ENCODE results near the gene ANKRD36C.
"Not testable (repeated sequence)": the region's sequence is repeated elsewhere in the genome, so short reads cannot be mapped to it uniquely, and the experiment has no call there.

ANKRD36C gene

GRCh38 chr2:95824218-95824617, 167.4 kb downstream of the ANKRD36C start:
- DNase-seq; H3K4me2 ChIP-seq (ENCODE audit: low read length); H2AFZ ChIP-seq (ENCODE audit: insufficient read depth, low read length, poor library complexity); H4K8ac ChIP-seq (ENCODE audit: low read depth, low read length); H3K14ac ChIP-seq (ENCODE audit: low read length); H3K27me3 ChIP-seq (ENCODE audit: insufficient read depth, low read length); H2AK5ac ChIP-seq (ENCODE audit: low read length); H3K23ac ChIP-seq (ENCODE audit: low read length); H3K79me1 ChIP-seq (ENCODE audit: low read length); H3K36me3 ChIP-seq (ENCODE audit: control insufficient read depth in 1 of 2, insufficient read depth in 2 of 2, low read length in 2 of 2); H3K79me2 ChIP-seq (ENCODE audit: control insufficient read depth, insufficient read depth, low read length, poor library complexity); H3K4me3 ChIP-seq (ENCODE audit: low read depth, low read length); H3K9ac ChIP-seq (ENCODE audit: low read length); H2BK12ac ChIP-seq (ENCODE audit: low read length); H3K4me1 ChIP-seq (ENCODE audit: control insufficient read depth in 1 of 2, insufficient read depth in 2 of 2, low read length in 2 of 2); H2BK5ac ChIP-seq (ENCODE audit: low read depth, low read length, poor library complexity); H3K27ac ChIP-seq (ENCODE audit: low read depth, low read length); H4K91ac ChIP-seq (ENCODE audit: low read depth, low read length); H2BK120ac ChIP-seq (ENCODE audit: insufficient read depth, low read length, poor library complexity); H4K12ac ChIP-seq (ENCODE audit: low read depth, low read length); H3K18ac ChIP-seq (ENCODE audit: low read length); H3K4ac ChIP-seq (ENCODE audit: low read depth, low read length): not testable (repeated sequence)
- peaks cover 14% of the 10 kb centered on the region for H3K9me3 ChIP-seq (ENCODE audit: insufficient read depth, low read depth, low read length)
- no CpG with 5 or more reads among the region's 3 CpGs for WGBS (ENCODE audit: extremely low coverage, insufficient coverage, insufficient read length)

DNA sequence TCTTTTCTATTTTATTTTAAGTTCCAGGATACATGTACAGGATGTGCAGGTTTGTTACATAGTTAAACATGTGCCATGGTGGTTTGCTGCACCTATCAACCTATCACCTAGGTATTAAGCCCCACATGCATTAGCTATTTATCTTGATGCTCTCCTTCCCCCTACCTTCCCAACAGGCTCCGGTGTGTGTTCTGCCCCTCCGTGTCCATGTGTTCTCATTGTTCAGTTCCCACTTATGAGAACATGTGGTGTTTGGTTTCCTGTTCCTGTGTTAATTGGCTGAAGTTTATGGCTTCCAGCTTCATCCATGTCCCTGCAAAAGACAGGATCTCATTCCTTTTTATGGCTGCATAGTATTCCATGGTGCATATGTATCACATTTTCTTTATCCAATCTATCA, 174.1 kb downstream of the ANKRD36C start:
- not testable (repeated sequence) for H3K27ac ChIP-seq (ENCODE audit: low read depth, low read length); H3K4me3 ChIP-seq (ENCODE audit: low read depth, low read length); H2BK120ac ChIP-seq (ENCODE audit: insufficient read depth, low read length, poor library complexity); H4K8ac ChIP-seq (ENCODE audit: low read depth, low read length); H3K4ac ChIP-seq (ENCODE audit: low read depth, low read length); H2BK12ac ChIP-seq (ENCODE audit: low read length); H3K36me3 ChIP-seq (ENCODE audit: control insufficient read depth in 1 of 2, insufficient read depth in 2 of 2, low read length in 2 of 2); H3K9ac ChIP-seq (ENCODE audit: low read length); H4K91ac ChIP-seq (ENCODE audit: low read depth, low read length); H3K79me1 ChIP-seq (ENCODE audit: low read length); H3K79me2 ChIP-seq (ENCODE audit: control insufficient read depth, insufficient read depth, low read length, poor library complexity); H3K23ac ChIP-seq (ENCODE audit: low read length); H2AK5ac ChIP-seq (ENCODE audit: low read length); H4K12ac ChIP-seq (ENCODE audit: low read depth, low read length); H3K4me2 ChIP-seq (ENCODE audit: low read length); H3K14ac ChIP-seq (ENCODE audit: low read length); H2BK5ac ChIP-seq (ENCODE audit: low read depth, low read length, poor library complexity); H3K4me1 ChIP-seq (ENCODE audit: control insufficient read depth in 1 of 2, insufficient read depth in 2 of 2, low read length in 2 of 2); DNase-seq; H3K18ac ChIP-seq (ENCODE audit: low read length); H3K27me3 ChIP-seq (ENCODE audit: insufficient read depth, low read length); H3K9me3 ChIP-seq (ENCODE audit: insufficient read depth, low read depth, low read length); H2AFZ ChIP-seq (ENCODE audit: insufficient read depth, low read length, poor library complexity)
- WGBS (ENCODE audit: extremely low coverage, insufficient coverage, insufficient read length), result no CpG with 5 or more reads among the region's 2 CpGs

DNA sequence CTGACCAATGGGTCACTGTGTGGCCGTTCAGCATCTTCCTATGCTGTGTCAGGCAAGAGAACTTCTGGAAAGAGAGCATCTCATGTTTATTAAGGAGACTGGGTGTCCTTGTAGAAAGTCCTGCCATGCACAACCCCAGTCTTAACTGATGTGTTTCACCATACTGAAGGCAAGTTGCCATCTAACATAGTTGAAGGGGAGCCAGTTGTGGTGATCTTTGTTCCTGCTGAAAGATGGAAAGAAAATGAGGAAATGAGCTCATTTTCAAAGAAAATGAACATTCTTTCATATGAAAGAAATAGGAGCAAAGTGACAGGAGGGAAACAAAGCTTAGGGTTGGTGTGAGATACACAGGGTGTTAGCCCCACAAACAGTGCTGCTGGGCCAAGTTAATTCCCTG, 178.3 kb downstream of the ANKRD36C start:
- not testable (repeated sequence) for H3K79me1 ChIP-seq (ENCODE audit: low read length); H3K4me3 ChIP-seq (ENCODE audit: low read depth, low read length); H4K91ac ChIP-seq (ENCODE audit: low read depth, low read length); H3K36me3 ChIP-seq (ENCODE audit: control insufficient read depth in 1 of 2, insufficient read depth in 2 of 2, low read length in 2 of 2); H3K9me3 ChIP-seq (ENCODE audit: insufficient read depth, low read depth, low read length); H3K27ac ChIP-seq (ENCODE audit: low read depth, low read length); H3K27me3 ChIP-seq (ENCODE audit: insufficient read depth, low read length); DNase-seq; H2BK12ac ChIP-seq (ENCODE audit: low read length); H3K9ac ChIP-seq (ENCODE audit: low read length); H3K18ac ChIP-seq (ENCODE audit: low read length); H3K4me1 ChIP-seq (ENCODE audit: control insufficient read depth in 1 of 2, insufficient read depth in 2 of 2, low read length in 2 of 2); H3K79me2 ChIP-seq (ENCODE audit: control insufficient read depth, insufficient read depth, low read length, poor library complexity); H4K12ac ChIP-seq (ENCODE audit: low read depth, low read length); H4K8ac ChIP-seq (ENCODE audit: low read depth, low read length); H3K4me2 ChIP-seq (ENCODE audit: low read length); H2BK120ac ChIP-seq (ENCODE audit: insufficient read depth, low read length, poor library complexity); H3K14ac ChIP-seq (ENCODE audit: low read length); H3K4ac ChIP-seq (ENCODE audit: low read depth, low read length); H2AK5ac ChIP-seq (ENCODE audit: low read length); H2BK5ac ChIP-seq (ENCODE audit: low read depth, low read length, poor library complexity); H2AFZ ChIP-seq (ENCODE audit: insufficient read depth, low read length, poor library complexity); H3K23ac ChIP-seq (ENCODE audit: low read length)
- no CpG with 5 or more reads among the region's 1 CpG for WGBS (ENCODE audit: extremely low coverage, insufficient coverage, insufficient read length)

DNA sequence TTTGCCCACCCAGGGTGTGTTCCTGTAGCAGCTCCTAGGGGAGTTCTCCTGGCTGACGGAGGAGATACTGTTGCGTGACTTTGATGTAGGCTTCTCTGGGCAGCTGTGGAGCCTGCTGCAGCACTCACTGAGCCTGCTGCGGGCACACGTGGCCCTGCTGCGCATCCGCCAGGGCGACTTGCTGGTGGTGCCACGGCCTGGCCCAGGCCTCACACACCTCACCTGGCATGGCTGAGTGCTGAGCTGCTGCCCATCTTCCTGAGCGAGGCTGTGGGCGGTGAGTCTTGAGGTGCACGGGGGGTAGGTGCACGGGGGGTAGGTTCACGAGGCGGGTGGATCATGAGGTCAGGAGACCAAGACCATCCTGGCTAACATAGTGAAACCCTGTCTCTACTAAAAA, 191.7 kb downstream of the ANKRD36C start:
- H3K4me1 ChIP-seq (ENCODE audit: control insufficient read depth in 1 of 2, insufficient read depth in 2 of 2, low read length in 2 of 2), result no peaks in the 10 kb centered on the region
- H3K27ac ChIP-seq (ENCODE audit: low read depth, low read length), result no peak overlapping the region
- no peaks in the 10 kb centered on the region for H3K27me3 ChIP-seq (ENCODE audit: insufficient read depth, low read length)
- H3K18ac ChIP-seq (ENCODE audit: low read length), result no peak overlapping the region
- no peak overlapping the region for H4K12ac ChIP-seq (ENCODE audit: low read depth, low read length)
- H3K23ac ChIP-seq (ENCODE audit: low read length), result no peak overlapping the region
- H3K4me2 ChIP-seq (ENCODE audit: low read length), result no peak overlapping the region
- no peak overlapping the region for H3K9ac ChIP-seq (ENCODE audit: low read length)
- no peaks in the 10 kb centered on the region for H3K79me1 ChIP-seq (ENCODE audit: low read length)
- no peak overlapping the region for H4K8ac ChIP-seq (ENCODE audit: low read depth, low read length)
- DNase-seq, result no peak
- no peak overlapping the region for H2BK120ac ChIP-seq (ENCODE audit: insufficient read depth, low read length, poor library complexity)
- no peaks in the 10 kb centered on the region for H3K36me3 ChIP-seq (ENCODE audit: control insufficient read depth in 1 of 2, insufficient read depth in 2 of 2, low read length in 2 of 2)
- no CpG with 5 or more reads among the region's 14 CpGs for WGBS (ENCODE audit: extremely low coverage, insufficient coverage, insufficient read length)
- no peaks in the 10 kb centered on the region for H3K79me2 ChIP-seq (ENCODE audit: control insufficient read depth, insufficient read depth, low read length, poor library complexity)
- H3K14ac ChIP-seq (ENCODE audit: low read length), result no peak overlapping the region
- H2BK12ac ChIP-seq (ENCODE audit: low read length), result no peak overlapping the region
- H3K9me3 ChIP-seq (ENCODE audit: insufficient read depth, low read depth, low read length), result peaks cover 10% of the 10 kb centered on the region
- H3K4me3 ChIP-seq (ENCODE audit: low read depth, low read length), result peak overlapping the region; percentile 31
- no peak overlapping the region for H2AK5ac ChIP-seq (ENCODE audit: low read length)
- no peak overlapping the region for H3K4ac ChIP-seq (ENCODE audit: low read depth, low read length)
- H4K91ac ChIP-seq (ENCODE audit: low read depth, low read length), result no peak overlapping the region
- no peak overlapping the region for H2BK5ac ChIP-seq (ENCODE audit: low read depth, low read length, poor library complexity)
- H2AFZ ChIP-seq (ENCODE audit: insufficient read depth, low read length, poor library complexity), result no peak overlapping the region

Measured in trophoblast cell (in vitro differentiated cells and primary cell).